ENCODE results near the gene EGR1. TPM values are rescaled to one million over a fixed set of nuclear protein-coding genes. Genes with fewer than 3 reads are reported as not detected.

Gene EGR1
- total RNA-seq, 4 donors from 2014 or later, result 3.1 to 14.1 (median 8.8) TPM

Small RNAs within 50 kb of the gene (small RNA-seq; reads per million reads assigned to genes)
- gene AC113403.1, result not detected

Other genes with a start within 250 kb of the EGR1 start
- gene GFRA3, start 190.9 kb upstream of the EGR1 start, total RNA-seq, result 1 to 10 TPM; 1.8 to 5.9 (median 4.1) TPM
- gene CDC25C, start 133.7 kb upstream of the EGR1 start, total RNA-seq, result under 1 TPM in 1 of 4 donors, not detected in 3; 0.60 TPM
- 10 to 100 TPM; 15.5 to 39.1 (median 21.6) TPM for gene FAM53C, start 127.2 kb upstream of the EGR1 start, total RNA-seq
- gene KDM3B, start 112.8 kb upstream of the EGR1 start, total RNA-seq, result 10 to 100 TPM; 62.7 to 65.3 (median 62.9) TPM
- 1 to 10 TPM; 5.7 to 8.1 (median 7.5) TPM for gene REEP2, start 26.4 kb upstream of the EGR1 start, total RNA-seq
- gene ETF1, start 77.8 kb downstream of the EGR1 start, total RNA-seq, result 10 to 100 TPM; 48.4 to 80.1 (median 58.6) TPM
- 100 to 1,000 TPM; 154 to 230 (median 201) TPM for gene HSPA9, start 109.9 kb downstream of the EGR1 start, total RNA-seq